WTC11 (cell line): ENCODE data around the gene CLCN7. TPM values are rescaled to one million over a fixed set of nuclear protein-coding genes. Genes with fewer than 3 reads are reported as not detected.

ENCODE experiments used
- ATAC-seq: fragments of 200-7000 bp; cut with Tn5 transposase; 2 replicates; pipeline ENCODE4 v1.10.0; 2021; ENCODE audit warnings: mild to moderate bottlenecking, moderate library complexity
- CTCF ChIA-PET: fragments of 300-600 bp; sonication (Branson Sonifier 250); formaldehyde crosslinking; loops from one replicate; lab custom pipeline; 2021; ENCODE audit warnings: antibody characterized with exemption; lab: Charles Lee
- POLR2A ChIA-PET: fragments of 350-600 bp; sonication (Branson Sonifier 250); formaldehyde crosslinking; loops from one replicate; lab custom pipeline; 2021; ENCODE audit warnings: antibody characterized with exemption; lab: Charles Lee
- DNase-seq: peaks from one replicate; pipeline ENCODE4 v3.0.0; 2021; ENCODE audit warnings: low spot score
- H3K27ac Mint-ChIP-seq: 2 replicates; pipeline ENCODE4 v1.8.0; 2021; ENCODE audit warnings: mixed read lengths
- H3K27me3 Mint-ChIP-seq: 2 replicates; pipeline ENCODE4 v1.8.0; 2021; ENCODE audit warnings: low read depth, mild to moderate bottlenecking, moderate library complexity, mixed read lengths
- H3K36me3 Mint-ChIP-seq: 2 replicates; pipeline ENCODE4 v1.8.0; 2021; ENCODE audit warnings: mixed read lengths
- H3K4me1 Mint-ChIP-seq: 2 replicates; pipeline ENCODE4 v1.8.0; 2022; ENCODE audit warnings: mixed read lengths
- H3K4me3 Mint-ChIP-seq: 2 replicates; pipeline ENCODE4 v1.8.0; 2021; ENCODE audit warnings: mild to moderate bottlenecking, moderate library complexity, mixed read lengths
- H3K9me3 Mint-ChIP-seq: 2 replicates; pipeline ENCODE4 v1.8.0; 2021; ENCODE audit warnings: mixed read lengths
- CTCF ChIP-seq: fragments of 200-600 bp; IDR thresholded peaks from 2 replicates; pipeline ENCODE4 v1.8.0; 2022; ENCODE audit warnings: antibody characterized with exemption
- ETV6 ChIP-seq: sonication (generic); formaldehyde crosslinking; IDR thresholded peaks from 2 replicates; pipeline ENCODE4 v1.8.1; 2022; ENCODE audit warnings: mild to moderate bottlenecking, missing genetic modification reagents
- FOXP1 ChIP-seq: sonication (generic); formaldehyde crosslinking; IDR thresholded peaks from 2 replicates; pipeline ENCODE4 v1.8.0; 2022; ENCODE audit warnings: missing genetic modification reagents, mild to moderate bottlenecking, moderate library complexity, borderline replicate concordance
- FOXP4 ChIP-seq: sonication (generic); formaldehyde crosslinking; IDR thresholded peaks from 2 replicates; pipeline ENCODE4 v1.8.0; 2022; ENCODE audit warnings: mild to moderate bottlenecking, missing genetic modification reagents
- HMGXB4 ChIP-seq: sonication (generic); formaldehyde crosslinking; IDR thresholded peaks from 2 replicates; pipeline ENCODE4 v1.8.1; 2023; ENCODE audit warnings: mild to moderate bottlenecking, moderate library complexity, missing genetic modification reagents
- MYBL2 ChIP-seq: sonication (generic); formaldehyde crosslinking; IDR thresholded peaks from 2 replicates; pipeline ENCODE4 v1.8.1; 2023; ENCODE audit warnings: mild to moderate bottlenecking, moderate library complexity, missing genetic modification reagents
- PRRX2 ChIP-seq: fragments of 250-450 bp; sonication (Bioruptor Pico); IDR thresholded peaks from 2 replicates; pipeline ENCODE4 v1.8.0; 2021; ENCODE audit warnings: mild to moderate bottlenecking
- SP1 ChIP-seq: sonication (generic); formaldehyde crosslinking; conservative IDR thresholded peaks from 2 replicates; pipeline ENCODE4 v1.8.1; 2022; ENCODE audit warnings: missing genetic modification reagents
- TEAD1 ChIP-seq: sonication (generic); formaldehyde crosslinking; IDR thresholded peaks from 2 replicates; pipeline ENCODE4 v1.8.0; 2022; ENCODE audit warnings: mild to moderate bottlenecking, missing genetic modification reagents
- ZBTB21 ChIP-seq: sonication (generic); formaldehyde crosslinking; IDR thresholded peaks from 2 replicates; pipeline ENCODE4 v1.8.1; 2023; ENCODE audit warnings: mild to moderate bottlenecking, missing genetic modification reagents, borderline replicate concordance
- ZNF416 ChIP-seq: fragments of 250-450 bp; sonication (Bioruptor Pico); IDR thresholded peaks from 2 replicates; pipeline ENCODE4 v1.9.0; 2021; ENCODE audit warnings: mild to moderate bottlenecking, inconsistent platforms
- ZNF423 ChIP-seq: fragments of 250-450 bp; sonication (Bioruptor Pico); IDR thresholded peaks from 2 replicates; pipeline ENCODE4 v2.1.2; 2022; ENCODE audit warnings: mild to moderate bottlenecking, moderate library complexity
- ZNF671 ChIP-seq: fragments of 250-450 bp; sonication (Bioruptor Pico); IDR thresholded peaks from 2 replicates; pipeline ENCODE4 v1.8.0; 2021; ENCODE audit warnings: mild to moderate bottlenecking
- total RNA-seq: library from RNA; stranded (reverse); gene quantifications from 3 replicates; pipeline ENCODE4 v1.2.3, GENCODE V29; 2021
- TF ChIP-seq, protein P1 (sequence below): sonication (generic); formaldehyde crosslinking; IDR thresholded peaks from 2 replicates; pipeline ENCODE4 v1.8.0; 2023; ENCODE audit warnings: mild to moderate bottlenecking, missing genetic modification reagents
- TF ChIP-seq, protein P2 (sequence below): sonication (generic); formaldehyde crosslinking; IDR thresholded peaks from 2 replicates; pipeline ENCODE4 v1.8.1; 2022; ENCODE audit warnings: mild to moderate bottlenecking, moderate library complexity, missing genetic modification reagents
- TF ChIP-seq, protein P3 (sequence below): sonication (generic); formaldehyde crosslinking; IDR thresholded peaks from 2 replicates; pipeline ENCODE4 v1.8.0; 2022; ENCODE audit warnings: mild to moderate bottlenecking, missing genetic modification reagents

CLCN7 gene
- total RNA-seq, 1 experiment from 2014 or later, result 94.1 TPM

GRCh38 chr16:1413684-1414531, 60.9 kb downstream of the CLCN7 start:
- Mint-ChIP-seq H3K9me3 (no peaks in the 10 kb centered on the region), H3K4me3 (peak overlapping the region; percentile 79), H3K36me3 (no peaks in the 10 kb centered on the region), H3K27ac (no peak overlapping the region), H3K27me3 (no peaks in the 10 kb centered on the region; the same call in 1 of the 2 replicates), H3K4me1 (0 out of 2 replicates have a peak, but pooled peaks cover 4% of the 10 kb centered on the region)
- DNase-seq, result peak; percentile 85
- peak; percentile 68 for ATAC-seq
- POLR2A ChIA-PET, result interaction anchor here (0.7 kb wide), 1 partner anchor 83 kb away, joined by 11 read pairs; no protein-coding TSS in a partner anchor
- CTCF ChIA-PET, result interaction anchor here (0.7 kb wide), 1 partner anchor 103 kb away, joined by 4 read pairs; no protein-coding TSS in a partner anchor
- TF ChIP-seq ZNF416 (CRISPR knock-in tag) (0 out of 2 replicates have a peak, but pooled peaks have one; percentile 46), MYBL2 (CRISPR knock-in tag) (0 out of 2 replicates have a peak, but pooled peaks have one; percentile 61), CTCF (peak; percentile 58), TEAD1 (CRISPR knock-in tag) (no peak), ZBTB21 (CRISPR knock-in tag) (no peak), PRRX2 (CRISPR knock-in tag) (no peak), ZNF671 (no peak), ZNF423 (peak; percentile 16; the same call in 1 of the 2 replicates), ETV6 (peak; percentile 67; the same call in 1 of the 2 replicates), FOXP4 (CRISPR knock-in tag) (peak; percentile 41; the same call in 1 of the 2 replicates), SP1 (CRISPR knock-in tag) (0 out of 2 replicates have a peak, but pooled peaks have one; percentile 41), HMGXB4 (CRISPR knock-in tag) (peak; percentile 92), FOXP1 (CRISPR knock-in tag) (peak; percentile 53; the same call in 1 of the 2 replicates)
- TF ChIP-seq, protein P1, sequence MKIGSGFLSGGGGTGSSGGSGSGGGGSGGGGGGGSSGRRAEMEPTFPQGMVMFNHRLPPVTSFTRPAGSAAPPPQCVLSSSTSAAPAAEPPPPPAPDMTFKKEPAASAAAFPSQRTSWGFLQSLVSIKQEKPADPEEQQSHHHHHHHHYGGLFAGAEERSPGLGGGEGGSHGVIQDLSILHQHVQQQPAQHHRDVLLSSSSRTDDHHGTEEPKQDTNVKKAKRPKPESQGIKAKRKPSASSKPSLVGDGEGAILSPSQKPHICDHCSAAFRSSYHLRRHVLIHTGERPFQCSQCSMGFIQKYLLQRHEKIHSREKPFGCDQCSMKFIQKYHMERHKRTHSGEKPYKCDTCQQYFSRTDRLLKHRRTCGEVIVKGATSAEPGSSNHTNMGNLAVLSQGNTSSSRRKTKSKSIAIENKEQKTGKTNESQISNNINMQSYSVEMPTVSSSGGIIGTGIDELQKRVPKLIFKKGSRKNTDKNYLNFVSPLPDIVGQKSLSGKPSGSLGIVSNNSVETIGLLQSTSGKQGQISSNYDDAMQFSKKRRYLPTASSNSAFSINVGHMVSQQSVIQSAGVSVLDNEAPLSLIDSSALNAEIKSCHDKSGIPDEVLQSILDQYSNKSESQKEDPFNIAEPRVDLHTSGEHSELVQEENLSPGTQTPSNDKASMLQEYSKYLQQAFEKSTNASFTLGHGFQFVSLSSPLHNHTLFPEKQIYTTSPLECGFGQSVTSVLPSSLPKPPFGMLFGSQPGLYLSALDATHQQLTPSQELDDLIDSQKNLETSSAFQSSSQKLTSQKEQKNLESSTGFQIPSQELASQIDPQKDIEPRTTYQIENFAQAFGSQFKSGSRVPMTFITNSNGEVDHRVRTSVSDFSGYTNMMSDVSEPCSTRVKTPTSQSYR (CRISPR knock-in tag), result no peak
- TF ChIP-seq, protein P2, sequence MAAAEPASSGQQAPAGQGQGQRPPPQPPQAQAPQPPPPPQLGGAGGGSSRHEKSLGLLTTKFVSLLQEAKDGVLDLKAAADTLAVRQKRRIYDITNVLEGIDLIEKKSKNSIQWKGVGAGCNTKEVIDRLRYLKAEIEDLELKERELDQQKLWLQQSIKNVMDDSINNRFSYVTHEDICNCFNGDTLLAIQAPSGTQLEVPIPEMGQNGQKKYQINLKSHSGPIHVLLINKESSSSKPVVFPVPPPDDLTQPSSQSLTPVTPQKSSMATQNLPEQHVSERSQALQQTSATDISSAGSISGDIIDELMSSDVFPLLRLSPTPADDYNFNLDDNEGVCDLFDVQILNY (CRISPR knock-in tag), result 0 out of 2 replicates have a peak, but pooled peaks have one; percentile 27
- TF ChIP-seq, protein P3, sequence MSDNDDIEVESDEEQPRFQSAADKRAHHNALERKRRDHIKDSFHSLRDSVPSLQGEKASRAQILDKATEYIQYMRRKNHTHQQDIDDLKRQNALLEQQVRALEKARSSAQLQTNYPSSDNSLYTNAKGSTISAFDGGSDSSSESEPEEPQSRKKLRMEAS (CRISPR knock-in tag), result peak; percentile 75; the same call in 1 of the 2 replicates
